ENCODE data around the gene STAG1.

The STAG1 gene

DNA sequence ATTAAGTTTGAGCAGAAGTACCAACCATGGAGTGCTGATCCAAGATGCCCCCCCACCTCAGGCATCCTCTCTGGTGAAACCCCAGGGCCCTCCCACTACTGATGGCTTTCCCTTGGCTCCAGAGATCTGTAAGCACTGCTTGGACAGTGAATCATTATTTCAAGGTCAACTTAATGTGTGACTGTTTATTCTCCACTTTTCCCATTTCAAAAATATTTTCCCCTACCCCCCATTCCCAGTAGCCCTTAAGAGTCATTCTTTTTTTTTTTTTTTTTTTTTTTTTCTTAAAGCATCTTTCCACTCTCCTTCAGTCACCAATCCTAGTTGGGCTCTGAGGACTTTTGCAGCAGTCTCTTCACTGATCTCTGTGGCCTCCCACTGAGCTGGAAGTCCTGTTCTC, 419.4 kb downstream of the STAG1 start:
- TF ChIP-seq, protein P1, sequence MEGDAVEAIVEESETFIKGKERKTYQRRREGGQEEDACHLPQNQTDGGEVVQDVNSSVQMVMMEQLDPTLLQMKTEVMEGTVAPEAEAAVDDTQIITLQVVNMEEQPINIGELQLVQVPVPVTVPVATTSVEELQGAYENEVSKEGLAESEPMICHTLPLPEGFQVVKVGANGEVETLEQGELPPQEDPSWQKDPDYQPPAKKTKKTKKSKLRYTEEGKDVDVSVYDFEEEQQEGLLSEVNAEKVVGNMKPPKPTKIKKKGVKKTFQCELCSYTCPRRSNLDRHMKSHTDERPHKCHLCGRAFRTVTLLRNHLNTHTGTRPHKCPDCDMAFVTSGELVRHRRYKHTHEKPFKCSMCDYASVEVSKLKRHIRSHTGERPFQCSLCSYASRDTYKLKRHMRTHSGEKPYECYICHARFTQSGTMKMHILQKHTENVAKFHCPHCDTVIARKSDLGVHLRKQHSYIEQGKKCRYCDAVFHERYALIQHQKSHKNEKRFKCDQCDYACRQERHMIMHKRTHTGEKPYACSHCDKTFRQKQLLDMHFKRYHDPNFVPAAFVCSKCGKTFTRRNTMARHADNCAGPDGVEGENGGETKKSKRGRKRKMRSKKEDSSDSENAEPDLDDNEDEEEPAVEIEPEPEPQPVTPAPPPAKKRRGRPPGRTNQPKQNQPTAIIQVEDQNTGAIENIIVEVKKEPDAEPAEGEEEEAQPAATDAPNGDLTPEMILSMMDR (IDR thresholded peaks at IDR 0.05; ENCODE audit: control insufficient read depth, extremely low read depth, insufficient read depth) = no peak
- DNase-seq (ENCODE audit: low read depth) = no peak
- no peak overlapping the region for H3K4me3 ChIP-seq (ENCODE audit: low read depth, low read length)

DNA sequence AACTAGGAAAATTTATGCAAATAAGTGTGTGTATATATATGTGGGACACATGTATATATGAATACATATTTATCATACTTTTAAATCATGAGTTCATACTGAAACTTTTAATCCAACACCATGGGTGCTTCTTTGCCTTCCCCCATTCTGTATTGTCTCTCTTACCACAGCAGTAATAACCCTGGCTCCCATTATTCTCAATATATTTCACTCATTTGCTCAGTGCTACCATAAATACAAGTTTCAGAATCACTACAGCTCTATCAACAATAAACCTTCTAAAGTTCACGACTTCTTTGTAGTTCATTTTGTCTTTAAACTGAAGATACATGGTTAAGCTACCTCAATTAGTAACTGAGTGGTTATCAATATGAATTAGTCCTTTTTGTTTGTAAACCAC, 419.9 kb downstream of the STAG1 start:
- no peak for DNase-seq (ENCODE audit: low read depth)
- TF ChIP-seq, protein P1 (IDR thresholded peaks at IDR 0.05; ENCODE audit: control insufficient read depth, extremely low read depth, insufficient read depth) = no peak
- H3K4me3 ChIP-seq (ENCODE audit: low read depth, low read length) = no peak overlapping the region

DNA sequence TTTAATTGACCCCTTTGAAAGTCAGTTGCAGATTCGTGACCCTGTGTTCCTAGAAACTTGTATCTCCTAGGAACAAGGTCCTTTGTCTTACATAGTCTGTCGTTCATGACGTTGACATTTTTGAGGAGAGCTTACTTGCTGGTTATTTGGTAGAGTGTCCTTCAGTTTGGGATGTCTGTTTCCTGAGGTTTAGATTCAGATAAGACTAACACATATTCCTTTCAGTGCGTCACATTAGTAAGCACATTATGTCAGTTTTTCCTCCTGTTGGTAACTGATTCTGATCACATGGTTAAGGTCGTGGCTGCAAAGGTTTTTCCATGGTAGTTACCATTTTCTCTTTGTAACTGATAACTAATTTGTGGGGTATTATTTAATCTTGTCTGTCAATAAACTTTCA, 421.3 kb downstream of the STAG1 start:
- no peak for DNase-seq (ENCODE audit: low read depth)
- TF ChIP-seq, protein P1 (IDR thresholded peaks at IDR 0.05; ENCODE audit: control insufficient read depth, extremely low read depth, insufficient read depth) = no peak
- H3K4me3 ChIP-seq (ENCODE audit: low read depth, low read length) = no peak overlapping the region

DNA sequence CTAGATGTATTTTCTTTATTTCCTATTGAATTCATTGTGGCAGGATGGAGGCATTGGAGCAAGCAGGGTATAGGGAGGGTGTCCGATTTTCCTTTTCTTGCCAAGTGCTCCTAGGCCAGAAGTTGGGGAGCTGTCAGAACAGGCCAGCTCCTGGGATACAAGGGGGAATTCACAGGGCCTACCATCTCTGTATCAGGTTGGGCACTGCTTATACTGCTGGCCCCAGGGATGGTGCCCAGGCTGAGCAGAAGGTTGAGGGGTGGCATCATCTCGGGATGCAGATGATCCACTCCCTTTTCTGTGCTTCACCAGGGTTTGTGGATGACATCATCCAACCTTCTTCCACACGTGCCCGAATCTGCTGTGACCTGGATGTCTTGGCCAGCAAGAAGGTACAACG, 422.6 kb downstream of the STAG1 start:
- TF ChIP-seq, protein P1 (IDR thresholded peaks at IDR 0.05; ENCODE audit: control insufficient read depth, extremely low read depth, insufficient read depth) = no peak

DNA sequence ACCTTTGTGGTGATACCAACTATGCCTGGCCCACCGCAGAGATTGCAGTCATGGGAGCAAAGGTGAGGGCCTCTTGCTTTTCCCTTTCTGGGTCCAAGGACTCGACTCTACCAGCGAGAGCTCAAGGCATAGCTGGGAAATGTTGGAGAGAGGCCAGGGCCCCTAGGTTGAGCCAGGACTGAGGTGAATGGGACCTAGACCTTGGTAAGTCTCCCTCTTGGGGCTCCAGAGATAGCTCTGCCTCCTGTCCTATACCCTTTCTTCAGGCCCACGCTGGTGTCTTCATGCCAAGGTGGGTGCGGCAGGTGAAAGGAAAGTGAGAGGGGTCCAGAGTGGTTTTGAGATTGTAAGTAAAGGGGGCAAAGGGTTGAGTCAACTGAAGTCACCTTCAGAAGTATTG, 424.5 kb downstream of the STAG1 start:
- DNase-seq (ENCODE audit: low read depth) = no peak
- TF ChIP-seq, protein P1 (IDR thresholded peaks at IDR 0.05; ENCODE audit: control insufficient read depth, extremely low read depth, insufficient read depth) = no peak
- no peak overlapping the region for H3K4me3 ChIP-seq (ENCODE audit: low read depth, low read length)

More for the DNA sequence above, 422.6 kb downstream of the STAG1 start:
- H3K4me3 ChIP-seq (ENCODE audit: low read depth, low read length) = no peak overlapping the region
- no peak for DNase-seq (ENCODE audit: low read depth)

DNA sequence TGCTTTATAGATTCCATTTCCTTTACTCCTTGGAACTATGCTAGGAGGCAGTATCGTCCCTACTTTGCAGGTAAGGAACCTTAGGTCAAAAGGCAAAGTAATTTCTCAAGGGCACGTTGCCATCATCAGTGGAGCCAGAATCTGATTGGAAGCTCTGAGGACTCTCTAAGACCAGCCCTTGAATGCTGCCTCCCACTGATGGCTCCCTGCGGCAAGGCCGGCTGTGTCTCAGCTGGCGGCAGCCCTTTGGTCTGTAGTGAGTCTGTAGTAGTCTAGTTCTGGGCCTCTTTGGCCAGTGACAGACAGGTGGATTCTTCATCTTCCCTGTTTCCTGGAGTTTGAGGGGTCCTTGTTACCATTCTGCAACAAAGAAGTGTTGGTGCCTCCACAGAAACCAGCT, 425.9 kb downstream of the STAG1 start:
- H3K4me3 ChIP-seq (ENCODE audit: low read depth, low read length) = no peak overlapping the region
- TF ChIP-seq, protein P1 (IDR thresholded peaks at IDR 0.05; ENCODE audit: control insufficient read depth, extremely low read depth, insufficient read depth) = no peak
- no peak for DNase-seq (ENCODE audit: low read depth)

DNA sequence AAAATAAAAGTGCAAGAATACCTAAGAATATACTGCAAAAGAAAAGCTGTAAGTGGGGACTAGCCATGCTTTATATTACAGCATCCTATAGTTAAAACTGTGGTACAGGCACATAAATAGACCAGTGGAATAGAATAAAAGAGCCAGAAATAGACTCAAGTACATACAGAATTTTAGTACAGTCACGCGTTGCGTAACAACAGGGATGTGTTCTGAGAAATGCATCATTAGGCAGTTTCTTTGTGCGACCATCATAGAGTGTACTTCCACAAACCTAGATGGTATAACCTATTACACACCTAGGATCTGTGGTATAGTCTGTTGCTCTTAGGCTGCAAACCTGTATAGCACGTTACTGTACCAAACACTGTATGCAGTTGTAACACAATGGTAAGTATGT, 440.2 kb downstream of the STAG1 start:
- no peak overlapping the region for H3K4me3 ChIP-seq (ENCODE audit: low read depth, low read length)
- DNase-seq (ENCODE audit: low read depth) = no peak
- TF ChIP-seq, protein P1 (IDR thresholded peaks at IDR 0.05; ENCODE audit: control insufficient read depth, extremely low read depth, insufficient read depth) = no peak

Data from LNCaP clone FGC (cell line).